Inflammatory macrophage (primary cell): ENCODE measurements around the gene DYRK1B.
"Not testable (repeated sequence)": the region's sequence is repeated elsewhere in the genome, so short reads cannot be mapped to it uniquely, and the experiment has no call there.

Experiments
- DNase-seq, 2 donors: peaks; one replicate each; pipeline ENCODE4 v3.0.0-alpha.2; 2020 to 2022
- total RNA-seq, 18 experiments: gene quantifications; one replicate each; lab custom pipeline; 2026; ENCODE audit warnings: mixed read lengths in 6 of 18, inconsistent platforms in 2 of 18; lab: John Stamatoyannopoulos, UW

Gene DYRK1B
- total RNA-seq, result 1.1 to 4.9 (median 2.0) reads per million in 18 experiments

DNA sequence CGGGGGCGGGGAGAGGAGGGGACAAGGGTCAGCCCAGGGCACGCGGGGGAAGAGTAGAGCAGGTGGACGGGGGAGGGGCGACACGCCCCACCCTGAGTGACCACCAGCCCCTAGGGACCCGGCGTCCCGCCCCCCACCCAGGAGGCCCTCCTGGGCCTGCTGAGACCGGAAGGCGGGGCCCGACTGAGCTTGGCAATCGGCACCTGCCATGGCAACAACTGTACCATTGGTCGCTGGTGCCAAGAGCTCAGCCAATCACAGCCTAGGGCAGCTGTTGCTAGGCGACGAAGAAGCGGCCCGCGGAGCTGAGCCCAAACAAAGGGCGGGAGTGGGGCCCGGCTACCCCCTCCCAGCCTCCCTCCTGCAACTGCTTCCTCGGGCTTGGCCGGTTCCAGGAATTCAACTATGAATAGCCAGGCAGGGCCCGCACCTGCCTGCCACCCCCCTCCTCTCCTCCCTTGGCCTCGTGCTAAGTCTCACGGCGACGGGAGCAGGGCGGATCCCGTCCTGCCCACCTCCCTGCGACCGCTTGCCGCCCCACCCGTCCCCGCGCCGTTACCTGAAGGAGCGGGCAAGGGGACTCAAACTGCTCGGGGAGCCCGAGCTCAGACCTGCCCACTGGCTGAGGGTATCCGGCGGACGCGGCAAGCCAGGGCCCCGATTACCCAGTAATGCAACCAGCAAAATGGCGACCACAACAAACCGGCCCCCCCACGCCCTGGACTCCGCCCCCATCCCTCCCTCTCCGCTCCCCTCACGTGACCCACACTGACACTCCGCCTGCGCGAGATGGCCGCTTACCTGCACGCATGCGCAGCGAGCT lies at the start of gene DYRK1B:
TSS of gene DYRK1B (minus strand) at position 699 of the 823 bp plus-strand sequence. CDS start 2,295 bp downstream, outside the sequence.
- DNase-seq, result peak; percentile 96 to 98

DNA sequence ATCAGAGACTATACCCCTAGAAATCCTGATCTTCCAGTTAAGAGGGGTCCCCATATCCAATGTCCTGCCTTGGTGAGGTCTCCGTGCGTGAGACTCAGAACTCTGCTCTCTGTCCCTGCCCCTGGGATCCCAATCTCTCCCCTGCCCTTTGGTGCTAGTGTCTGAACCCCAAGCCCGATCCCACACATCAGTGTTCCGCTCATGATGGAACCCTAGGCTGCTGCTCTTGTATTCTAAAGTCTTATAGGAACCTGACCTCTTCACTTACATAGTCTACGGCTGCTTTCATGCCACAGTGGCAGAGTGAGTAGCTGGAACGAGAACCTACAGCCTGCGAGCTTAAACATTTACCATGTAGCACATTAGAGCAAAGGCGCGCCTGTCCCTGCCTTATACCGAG lies 48.7 kb upstream of the DYRK1B start:
- not testable (repeated sequence) for DNase-seq

DNA sequence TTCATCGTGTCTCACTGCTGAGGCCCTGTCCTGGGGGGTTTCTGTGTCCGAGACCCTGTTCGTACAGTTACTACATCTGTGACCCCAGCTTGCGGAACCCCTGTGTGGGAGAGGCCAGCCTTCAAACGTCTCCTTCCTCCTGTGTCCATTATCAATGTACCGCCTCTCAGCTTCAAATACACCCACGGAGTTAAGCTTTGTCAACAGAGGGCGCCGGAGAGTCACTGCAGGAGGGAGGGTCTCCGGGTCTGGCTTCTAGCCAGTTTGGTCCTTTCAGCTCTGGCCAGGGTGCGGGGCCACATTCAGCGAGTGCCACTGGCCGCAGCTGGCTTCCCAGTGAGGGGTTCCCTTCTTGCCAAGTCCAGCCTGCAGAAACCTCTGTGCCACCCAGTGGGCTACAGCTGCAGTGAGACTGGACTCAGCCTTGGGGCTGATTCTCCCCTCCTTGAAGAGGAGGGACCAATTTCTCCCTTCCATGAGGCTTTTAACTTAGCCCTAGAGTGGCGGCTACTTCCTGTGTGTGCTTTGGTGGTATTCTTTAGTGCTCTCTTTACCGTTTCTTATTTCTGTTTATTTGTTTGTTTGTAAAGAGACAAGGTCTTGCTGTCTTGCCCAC lies 47.6 kb upstream of the DYRK1B start:
- DNase-seq, result peak; percentile 31 to 69

DNA sequence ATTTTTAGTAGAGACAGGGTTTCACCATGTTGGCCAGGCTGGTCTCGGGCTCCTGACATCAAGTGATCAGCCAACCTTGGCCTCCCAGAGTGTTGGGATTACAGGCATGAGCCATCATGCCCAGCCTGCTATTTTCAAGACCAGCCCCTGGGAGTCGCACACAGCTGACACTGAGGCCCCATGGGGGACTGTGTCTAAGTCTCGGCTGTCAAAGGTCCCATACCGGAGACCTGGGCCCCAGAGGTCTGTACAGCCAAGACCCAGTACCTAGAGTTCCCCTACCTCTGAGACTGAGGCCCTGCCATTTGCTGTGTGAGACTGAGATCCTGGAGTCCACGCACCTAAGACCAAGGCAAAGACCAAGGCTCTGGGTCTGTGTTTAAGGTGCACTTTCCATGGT lies 46.3 kb upstream of the DYRK1B start:
- DNase-seq, result not testable (repeated sequence)

DNA sequence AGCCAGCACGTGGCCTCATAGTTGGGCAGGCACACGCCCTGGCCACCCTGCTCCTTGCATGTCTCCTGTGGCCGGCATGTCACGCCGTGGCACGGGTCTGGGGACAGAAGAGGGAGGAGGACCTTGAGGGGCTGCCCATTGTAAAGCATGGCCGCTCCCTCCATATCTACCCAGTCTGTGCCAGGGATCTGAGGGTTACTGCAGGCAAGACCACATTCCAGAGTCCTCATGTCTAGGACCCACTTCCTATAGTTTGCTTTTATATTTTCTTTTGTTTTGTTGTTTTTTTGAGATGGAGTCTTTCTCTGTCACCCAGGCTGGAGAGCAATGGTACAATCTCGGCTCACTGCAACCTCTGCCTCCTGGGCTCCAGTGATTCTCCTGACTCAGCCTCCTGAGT lies 45.8 kb upstream of the DYRK1B start:
- not testable (repeated sequence) for DNase-seq

DNA sequence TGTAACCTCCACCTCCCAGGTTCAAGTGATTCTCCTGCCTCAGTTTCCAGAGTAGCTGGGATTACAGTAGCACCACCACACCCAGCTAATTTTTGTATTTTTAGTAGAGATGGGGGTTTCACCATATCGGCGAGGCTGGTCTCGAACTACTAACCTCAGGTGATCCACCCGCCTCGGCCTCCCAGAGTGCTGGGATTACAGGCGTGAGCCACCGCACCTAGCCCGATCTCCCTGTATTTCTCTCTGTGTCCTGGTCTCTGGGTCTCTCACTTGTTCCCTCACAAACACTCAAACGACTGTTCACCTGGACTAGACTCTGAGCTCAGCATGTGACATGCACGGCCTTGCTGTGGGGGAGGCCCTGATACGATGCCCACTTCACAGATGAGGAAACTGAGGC lies 44.9 kb upstream of the DYRK1B start:
- DNase-seq, result not testable (repeated sequence)

DNA sequence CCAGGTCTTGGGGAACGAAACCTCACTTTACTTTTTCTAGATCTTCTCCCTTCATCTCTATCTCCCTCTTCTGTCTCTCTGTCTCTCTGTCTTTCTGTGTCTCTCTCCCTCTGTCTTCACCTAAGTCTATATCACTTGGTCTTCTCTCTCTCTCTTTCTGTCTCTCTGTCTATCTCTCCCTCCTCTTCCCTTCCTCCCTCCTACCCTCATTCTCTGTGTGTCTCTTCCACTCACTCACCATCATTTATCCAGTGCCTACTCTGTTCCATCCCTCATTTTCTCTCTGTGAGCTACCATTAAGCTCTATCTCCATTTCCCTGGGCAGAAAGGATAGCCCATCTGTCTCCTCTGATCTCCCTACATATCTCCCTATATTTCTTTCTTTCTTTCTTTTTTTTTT lies 44.4 kb upstream of the DYRK1B start:
- no peak for DNase-seq

DNA sequence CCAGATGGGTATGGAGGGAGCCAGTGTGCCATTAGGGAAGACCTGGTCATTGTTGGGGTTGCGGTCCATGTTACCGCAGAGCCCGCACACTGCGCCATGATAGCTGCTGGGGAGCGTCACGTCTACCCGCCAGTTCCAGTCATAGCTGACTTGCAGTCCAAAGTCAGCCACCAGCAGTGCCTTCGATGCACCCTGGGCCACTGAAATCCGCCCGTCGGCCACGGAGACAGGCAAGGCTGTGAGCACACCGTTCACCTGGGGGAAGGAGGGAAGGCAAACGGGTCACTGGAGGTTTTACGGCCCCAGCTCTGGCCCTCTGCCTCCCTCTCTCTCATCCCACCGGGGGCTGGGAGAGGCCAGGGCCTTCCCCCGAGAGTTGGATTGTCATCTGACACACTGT lies 44.0 kb upstream of the DYRK1B start:
- DNase-seq, result not testable (repeated sequence)

DNA sequence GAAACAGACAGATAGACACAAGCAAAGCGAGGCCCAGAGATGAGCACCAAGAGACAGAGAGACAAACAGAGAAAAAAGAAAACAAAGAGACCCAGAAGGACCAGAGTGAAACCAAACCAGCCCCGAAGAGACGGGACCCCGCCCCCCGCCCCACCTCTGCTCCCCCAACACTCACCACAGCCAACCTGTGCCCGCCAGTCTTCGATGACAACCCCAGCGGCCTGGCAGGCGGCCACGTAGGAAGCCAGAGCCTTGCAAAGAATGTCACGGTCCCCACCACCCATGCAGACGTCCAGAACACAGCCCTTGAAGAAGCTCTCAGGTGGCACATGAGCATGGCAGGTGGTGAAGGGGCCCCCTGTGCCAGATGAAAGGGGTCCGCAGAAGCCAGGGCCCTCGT lies 43.5 kb upstream of the DYRK1B start:
- DNase-seq, result not testable (repeated sequence)

DNA sequence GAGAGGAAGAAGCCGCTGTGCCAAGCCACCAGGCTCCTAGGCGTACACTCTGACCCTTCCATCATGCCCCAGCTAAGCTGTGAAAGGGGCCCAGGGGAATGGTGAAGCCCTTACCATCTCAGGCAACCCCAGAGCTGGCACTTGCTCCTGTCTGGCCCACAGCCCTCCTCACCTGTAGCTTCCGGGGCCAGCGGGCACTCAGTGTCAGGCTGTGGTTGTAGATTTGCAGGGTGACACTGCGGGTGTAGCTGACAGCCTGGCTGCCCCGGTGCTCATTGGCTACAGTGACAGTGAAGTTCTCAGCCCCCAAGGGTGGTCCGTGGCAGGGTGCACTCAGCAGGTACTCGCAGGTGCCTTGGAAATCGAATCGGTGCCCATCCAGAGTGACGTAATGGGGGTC lies 42.5 kb upstream of the DYRK1B start:
- DNase-seq, result not testable (repeated sequence)

DNA sequence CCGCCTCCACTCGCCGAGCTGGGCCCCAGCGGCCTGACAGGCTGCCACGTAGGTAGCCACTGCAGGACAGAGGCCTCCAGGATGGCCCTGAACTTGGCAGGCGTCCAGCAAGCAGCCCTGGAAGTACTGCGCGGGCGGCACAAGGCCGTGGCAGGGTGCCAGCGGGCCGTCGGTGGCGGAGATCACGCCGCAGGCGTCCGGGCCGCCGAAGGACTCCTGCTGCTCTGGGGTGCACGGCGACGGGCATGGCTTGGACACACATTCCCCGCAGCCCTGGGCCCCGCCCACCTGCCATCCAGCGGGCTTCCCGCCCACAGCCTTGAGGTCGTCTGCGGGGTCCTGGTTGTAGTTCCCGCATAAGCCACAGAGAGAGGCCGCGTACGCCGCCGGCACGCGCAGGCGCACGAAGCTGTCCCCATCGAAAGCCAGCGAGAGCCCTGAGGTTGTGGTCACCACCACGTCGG lies 41.5 kb upstream of the DYRK1B start:
- not testable (repeated sequence) for DNase-seq

DNA sequence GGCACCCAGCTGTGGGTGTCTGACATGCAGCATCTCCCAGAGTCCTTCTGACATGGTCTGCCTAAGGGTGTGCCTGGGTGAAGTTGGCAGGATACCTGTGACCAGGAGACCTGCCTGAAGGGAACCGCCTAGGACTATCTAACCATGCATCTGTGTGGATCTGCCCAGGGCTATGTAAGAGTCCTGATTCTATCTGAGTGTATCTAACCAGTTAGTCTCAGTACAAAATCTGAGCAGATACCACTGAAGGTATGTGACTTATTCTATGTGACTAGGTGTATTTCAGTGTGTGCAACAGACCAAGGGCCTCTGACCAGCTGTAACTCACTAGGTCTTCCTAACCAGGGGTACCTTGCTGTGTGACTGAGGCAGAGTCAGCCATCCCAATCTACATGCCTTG lies 40.4 kb upstream of the DYRK1B start:
- DNase-seq, result no peak

DNA sequence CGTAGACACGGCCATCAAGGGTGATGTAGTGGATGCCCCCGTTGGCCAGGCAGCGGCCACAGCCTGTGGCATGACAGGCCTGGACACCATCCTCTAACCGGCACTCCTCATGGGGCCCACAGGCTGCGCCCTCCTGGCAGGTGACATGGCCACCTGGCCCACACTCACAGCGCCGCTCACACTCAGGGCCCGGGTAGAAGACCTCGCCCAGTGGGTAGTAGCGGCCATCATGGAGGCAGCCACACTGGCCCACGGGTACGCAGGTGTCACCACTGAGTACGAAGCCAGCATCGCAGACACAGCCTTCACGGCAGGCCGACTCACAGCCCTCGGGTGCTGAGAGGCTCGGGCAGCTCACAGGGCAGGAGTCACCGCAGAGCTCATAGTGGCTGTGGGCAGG lies 39.4 kb upstream of the DYRK1B start:
- no peak for DNase-seq

DNA sequence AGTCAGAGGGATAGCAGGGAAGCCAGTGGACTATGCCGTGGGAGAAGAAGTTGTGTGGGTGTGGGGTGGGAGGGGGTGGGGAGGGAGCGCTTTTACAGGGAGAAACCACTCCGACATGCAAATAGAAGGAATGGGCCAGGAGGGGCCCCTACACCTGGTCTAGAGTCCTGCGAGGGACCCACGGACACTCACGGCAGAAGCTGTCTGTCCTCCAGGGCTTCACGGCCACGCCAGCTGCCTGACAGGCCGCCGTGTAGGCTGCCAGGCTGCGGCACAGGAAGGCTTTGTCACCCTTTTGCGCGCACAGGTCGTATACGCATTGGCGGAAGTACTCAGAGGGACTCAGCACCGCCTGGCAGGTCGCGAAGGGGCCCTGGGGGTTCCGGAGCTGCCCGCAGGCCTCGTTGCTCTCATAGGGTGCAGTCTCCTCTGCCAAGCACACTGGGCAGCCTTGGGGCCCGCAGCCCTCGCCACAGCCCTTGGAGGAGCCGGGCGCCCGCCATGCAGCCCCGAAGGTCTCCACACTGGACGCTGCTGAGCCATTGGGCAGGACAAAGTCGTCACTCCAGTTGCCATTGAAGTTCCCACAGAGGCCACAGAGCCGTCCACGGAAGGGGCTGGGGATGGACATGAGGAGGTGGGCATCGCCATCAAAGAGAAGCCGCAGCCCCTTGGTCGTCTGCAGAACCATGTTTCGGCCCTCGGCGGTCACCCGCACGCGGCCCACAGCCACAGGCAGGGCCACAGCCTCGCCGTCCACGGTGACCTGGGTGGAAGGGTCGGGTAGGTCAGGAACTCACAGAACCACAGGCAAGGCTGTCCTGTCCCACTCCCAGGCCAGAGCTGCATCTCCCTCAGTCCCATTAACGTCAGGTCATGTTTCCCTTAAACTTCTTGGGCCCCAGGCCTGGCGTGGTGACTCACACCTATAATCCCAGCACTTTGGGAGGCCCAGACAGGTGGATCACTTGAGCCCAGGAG lies 38.2 kb upstream of the DYRK1B start:
- DNase-seq, result no peak

DNA sequence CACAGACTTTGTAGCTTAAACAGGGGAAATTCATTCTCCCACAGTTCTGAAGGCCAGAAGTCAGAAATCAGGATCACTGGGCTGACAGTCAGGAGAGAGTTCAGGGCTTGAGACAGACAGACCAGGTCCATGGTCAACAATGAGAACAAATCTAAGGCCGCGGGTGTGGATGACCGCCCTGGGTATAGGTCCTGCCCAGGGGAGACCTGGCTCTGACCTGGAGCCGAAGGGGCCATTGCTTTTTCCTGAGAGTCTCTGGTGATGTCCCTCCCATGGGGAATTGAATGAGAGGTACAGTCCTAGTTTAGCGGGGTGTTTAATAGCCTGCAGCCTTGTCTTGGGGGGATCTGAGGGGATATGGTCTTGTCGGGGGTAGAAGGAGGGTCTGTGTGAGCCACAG lies 37.4 kb upstream of the DYRK1B start:
- no peak for DNase-seq

DNA sequence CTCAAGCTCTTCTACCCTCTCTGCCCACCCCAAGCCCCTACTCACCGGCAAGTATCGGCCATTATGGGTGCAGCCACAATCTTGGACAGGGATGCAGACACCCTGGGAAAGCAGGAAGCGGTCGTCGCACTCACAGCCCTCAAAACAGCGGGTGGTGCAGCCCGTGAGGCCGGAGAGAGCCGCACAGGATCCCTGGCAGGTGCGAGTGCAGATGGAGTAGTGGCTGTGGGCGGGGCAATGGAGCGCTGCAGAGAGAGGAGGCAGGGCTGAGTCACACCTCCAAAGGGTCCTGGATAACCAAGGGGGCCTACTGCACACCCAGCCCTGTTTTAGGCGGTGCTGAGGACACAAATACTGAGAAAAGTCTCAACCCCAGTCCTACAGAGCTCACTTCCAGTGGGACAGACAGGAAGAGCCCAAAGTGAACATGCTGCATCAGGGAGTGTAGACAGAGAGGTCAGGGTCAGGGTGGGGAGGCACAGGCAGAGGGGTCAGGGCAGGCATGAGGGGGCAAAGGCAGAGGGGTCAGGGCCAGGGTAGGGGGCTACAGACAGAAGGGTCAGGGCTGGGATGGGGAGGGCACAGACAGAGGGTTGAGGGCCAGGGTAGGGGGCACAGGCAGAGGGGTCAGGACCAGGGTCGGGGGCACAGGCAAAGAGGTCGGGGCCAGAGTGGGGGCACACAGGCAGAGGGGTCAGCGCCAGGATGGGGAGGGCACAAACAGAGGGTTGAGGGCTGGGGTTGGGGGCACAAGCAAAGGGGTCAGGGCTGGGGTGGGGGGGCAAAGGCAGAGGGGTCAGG lies 36.4 kb upstream of the DYRK1B start:
- DNase-seq, result no peak

DNA sequence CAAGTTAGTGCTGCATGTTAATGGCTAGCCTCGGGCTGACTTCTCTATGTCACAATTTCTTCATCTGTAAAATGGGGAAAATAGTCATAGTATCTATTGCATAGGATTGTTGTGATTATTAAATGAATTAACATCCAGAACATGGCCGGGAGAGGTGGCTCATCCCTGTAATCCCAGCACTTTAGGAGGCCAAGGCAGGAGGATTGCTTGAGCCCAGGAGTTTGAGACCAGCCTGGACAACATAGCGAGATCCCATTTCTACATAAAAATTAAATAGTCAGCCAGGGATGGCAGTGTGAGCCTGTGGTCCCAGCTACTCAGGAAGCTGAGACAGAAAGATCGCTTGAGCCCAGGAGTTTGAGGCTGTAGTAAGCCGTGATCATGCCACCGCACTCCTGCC lies 34.0 kb upstream of the DYRK1B start:
- no peak for DNase-seq

DNA sequence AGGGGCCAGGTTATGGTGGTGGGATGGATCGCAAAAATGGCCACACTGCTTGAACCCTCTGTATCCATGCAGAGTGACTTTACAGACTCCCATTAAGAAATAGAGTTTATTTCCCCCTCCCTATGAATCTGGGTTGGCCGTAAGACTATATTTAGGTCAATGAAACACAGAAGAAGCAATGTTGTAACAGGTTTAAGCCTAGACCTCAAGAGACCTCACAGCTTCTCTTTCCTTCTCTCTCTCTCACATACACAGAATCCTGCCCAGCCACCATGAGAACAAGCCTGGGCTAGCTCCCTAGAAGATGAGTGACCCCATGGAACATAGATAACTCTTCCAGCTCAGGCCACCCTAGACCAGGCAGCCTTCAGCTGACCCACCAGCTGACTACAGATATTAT lies 33.2 kb upstream of the DYRK1B start:
- DNase-seq, result no peak

DNA sequence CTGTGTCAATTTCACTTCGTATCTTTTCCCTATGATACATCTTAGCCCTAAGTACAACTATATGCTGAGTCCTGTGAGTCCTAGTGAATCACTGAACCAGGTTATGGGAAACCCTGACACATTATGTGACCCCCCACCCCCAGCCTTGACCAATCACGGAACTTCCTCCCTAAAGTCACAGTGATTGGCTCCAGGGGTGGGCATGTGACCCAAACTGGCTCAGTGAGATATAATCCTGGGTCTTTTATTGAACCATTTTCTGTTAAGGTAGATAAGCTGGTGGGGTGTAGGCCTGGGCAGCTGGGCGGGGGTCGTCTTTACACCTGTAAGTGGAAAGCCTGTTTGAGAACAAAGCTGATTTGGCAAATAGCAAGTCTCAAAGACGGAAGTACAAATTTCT lies 32.0 kb upstream of the DYRK1B start:
- DNase-seq, result no peak

DNA sequence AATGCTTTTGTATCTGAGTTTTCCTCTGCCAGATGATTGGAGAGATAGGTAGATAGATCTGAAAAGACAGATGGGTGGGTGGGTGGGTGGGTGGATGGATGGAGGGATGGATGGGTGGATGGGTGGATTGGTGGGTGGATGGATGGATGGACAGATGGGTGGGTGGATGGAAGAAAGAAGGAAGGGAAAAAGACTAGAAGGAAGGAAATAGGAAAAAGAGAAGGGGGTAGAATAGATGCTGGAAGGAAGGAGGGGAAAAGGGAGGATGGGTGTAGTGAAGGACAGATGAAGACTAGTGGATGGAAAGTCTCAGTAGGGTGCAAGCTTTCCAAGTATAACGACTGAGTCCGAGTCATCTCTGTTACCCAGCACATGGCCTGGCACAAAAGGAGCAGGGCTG lies 31.2 kb upstream of the DYRK1B start:
- no peak for DNase-seq

DNA sequence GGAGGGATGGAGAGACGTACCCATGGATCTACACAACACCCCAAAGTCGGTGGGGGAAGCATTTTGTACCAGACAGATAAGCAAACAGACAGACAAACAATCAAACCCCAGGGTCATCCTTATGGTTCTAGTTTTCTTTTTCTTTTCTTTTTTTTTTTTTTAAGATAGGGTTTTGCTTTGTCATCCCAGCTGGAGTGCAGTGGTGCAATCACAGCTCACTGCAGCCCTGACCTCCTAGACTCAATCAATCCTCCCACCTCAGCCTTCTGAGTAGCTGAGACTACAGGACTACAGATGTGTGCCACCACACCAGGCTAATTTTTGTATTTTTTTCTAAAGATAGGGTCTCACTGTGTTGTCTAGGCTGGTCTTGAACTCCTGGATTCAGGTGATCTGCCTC lies 30.2 kb upstream of the DYRK1B start:
- DNase-seq, result no peak

DNA sequence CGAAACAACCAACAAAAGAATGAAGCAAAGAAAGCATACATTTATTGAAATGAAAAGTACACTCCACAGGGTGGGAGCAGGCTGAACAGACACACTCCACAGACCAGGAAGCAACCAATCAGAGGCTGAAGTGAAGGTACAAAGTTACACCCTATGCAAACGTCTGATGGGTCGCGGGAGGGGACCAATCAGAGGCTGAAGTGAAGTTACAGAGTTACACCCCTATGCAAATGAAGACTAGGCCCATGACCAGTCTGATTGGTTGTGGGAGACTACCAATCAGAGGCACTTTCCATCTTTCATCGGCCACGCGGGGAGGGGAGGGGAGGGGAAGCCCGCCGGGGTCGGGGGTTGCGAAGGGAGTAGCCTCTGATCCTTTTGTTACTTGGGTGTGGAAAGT lies 24.6 kb upstream of the DYRK1B start:
- DNase-seq, result no peak
